GM18502 (cell line): ENCODE results near the gene C5orf22.
"Not testable (repeated sequence)": the region's sequence is repeated elsewhere in the genome, so short reads cannot be mapped to it uniquely, and the experiment has no call there.

Experiments
- ATAC-seq: cut with Tn5 transposase; IDR thresholded peaks from one replicate; pipeline ENCODE4 v1.9.1; 2021; ENCODE audit warnings: mild to moderate bottlenecking; ENCODE audit not compliant: unreplicated experiment, poor library complexity

The C5orf22 gene

GRCh38 chr5:31531888-31532547 lies at the start of gene C5orf22, which contains the start of gene DROSHA:
TSS of gene C5orf22 (plus strand) at chr5:31532301. CDS start at chr5:31532393, 92 bp downstream.
TSS of gene DROSHA (minus strand) at chr5:31532093. CDS start at chr5:31529059, 3,034 bp downstream.
- peak; percentile 95 for ATAC-seq

- ATAC-seq = no peak
These were observed 46.5 kb upstream of the C5orf22 start for GRCh38 chr5:31485376-31486207.

GRCh38 chr5:31486441-31486840 lies 45.7 kb upstream of the C5orf22 start:
- no peak for ATAC-seq

GRCh38 chr5:31487506-31487905 lies 44.6 kb upstream of the C5orf22 start:
- ATAC-seq = no peak

DNA sequence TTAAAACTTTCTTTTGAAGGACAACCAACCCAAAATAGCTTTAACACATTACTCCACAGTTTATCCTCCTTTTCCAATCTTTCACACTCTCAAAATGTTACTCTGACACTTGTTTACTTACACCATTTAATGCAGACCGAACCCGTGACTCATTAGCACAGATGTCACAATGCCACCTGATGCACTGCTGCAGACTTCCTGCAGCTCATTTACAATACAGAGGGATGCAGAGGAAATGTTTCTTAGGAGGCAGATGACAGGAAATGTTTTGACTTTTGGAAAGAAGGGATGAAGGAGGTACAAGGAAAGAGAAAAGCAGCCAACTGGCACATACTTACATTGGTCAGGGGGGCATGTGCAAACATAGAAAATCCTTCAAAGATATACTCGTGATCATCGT lies 39.2 kb upstream of the C5orf22 start:
- ATAC-seq = no peak

- ATAC-seq = no peak
These were observed 36.8 kb upstream of the C5orf22 start for GRCh38 chr5:31495336-31495735.

GRCh38 chr5:31496301-31496700 lies 35.8 kb upstream of the C5orf22 start:
- ATAC-seq = no peak

DNA sequence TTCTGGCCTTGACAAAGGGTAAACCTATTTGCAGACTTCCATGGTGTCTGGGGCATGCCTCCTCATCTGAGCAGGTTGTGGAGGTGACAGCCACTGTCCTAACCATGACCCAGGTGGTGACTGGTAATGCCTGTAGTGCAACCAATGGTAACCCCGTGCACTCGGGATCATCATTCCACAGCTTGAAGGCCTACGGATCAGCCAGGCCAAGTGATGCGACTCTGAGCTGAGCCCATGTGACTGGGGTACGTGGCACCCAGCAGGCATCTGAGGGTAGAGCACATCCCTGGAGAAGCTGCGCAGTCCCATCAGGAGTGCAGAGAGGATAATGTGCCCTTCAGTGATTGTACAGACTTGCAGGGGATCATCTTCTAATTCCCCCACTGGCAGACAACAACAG lies 35.2 kb upstream of the C5orf22 start:
- no peak for ATAC-seq

GRCh38 chr5:31500256-31500655 lies 31.8 kb upstream of the C5orf22 start:
- ATAC-seq = no peak

GRCh38 chr5:31502506-31502905 lies 29.6 kb upstream of the C5orf22 start:
- ATAC-seq = no peak

DNA sequence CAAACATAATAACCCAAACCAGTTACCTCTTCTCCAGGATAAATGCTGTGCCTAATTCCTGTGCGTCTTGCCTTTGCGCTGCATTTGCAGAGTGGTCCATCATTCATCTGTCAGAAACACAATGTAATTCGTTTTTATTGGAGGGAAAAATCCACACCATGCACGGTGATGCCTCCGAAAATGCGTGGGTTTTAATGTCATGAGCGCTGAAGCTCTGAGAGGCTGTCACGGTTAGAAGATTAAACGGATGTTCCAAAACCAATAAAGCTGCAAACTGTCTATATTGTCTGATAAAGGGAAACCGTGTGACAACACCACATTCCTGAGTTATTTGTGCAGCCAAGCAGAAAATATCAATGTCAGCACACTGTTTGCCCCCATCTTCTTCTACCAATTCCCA lies 27.6 kb upstream of the C5orf22 start:
- no peak for ATAC-seq

DNA sequence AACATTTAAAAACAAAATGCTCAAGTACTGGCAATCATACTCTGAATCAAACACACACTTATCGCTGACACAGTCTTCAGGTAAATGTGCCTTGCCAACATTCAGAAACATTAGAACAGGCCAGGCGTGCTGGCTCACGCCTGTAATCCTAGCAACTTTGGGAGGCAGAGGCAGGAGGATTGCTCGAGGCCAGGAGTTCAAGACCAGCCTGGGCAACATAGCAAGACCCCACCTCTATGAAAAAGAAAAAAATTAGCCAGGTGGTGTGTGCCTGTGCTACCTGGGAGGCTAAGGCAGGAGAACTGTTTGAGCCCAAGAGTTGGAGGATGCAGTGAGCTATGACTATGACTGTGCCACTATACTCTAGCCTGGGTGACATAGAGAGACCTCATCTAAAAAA lies 20.8 kb upstream of the C5orf22 start:
- ATAC-seq = no peak

DNA sequence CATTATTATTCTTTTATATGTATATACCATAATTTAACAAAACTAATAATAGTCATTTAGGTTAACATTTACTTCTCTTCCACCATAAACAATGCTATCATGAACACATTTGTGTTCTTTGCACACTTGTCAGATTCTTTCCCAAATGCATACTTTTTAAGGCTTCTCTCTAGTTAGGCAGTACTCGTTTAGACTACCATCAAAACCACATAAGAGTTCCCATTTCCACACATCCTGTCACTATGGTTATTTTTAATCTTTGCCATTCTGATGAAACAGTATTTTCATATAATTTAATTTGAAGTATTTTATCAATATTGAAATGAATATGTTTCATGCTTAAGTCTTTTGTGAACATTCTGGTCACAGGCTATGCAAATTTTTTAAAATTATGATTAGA lies 15.3 kb upstream of the C5orf22 start:
- no peak for ATAC-seq

DNA sequence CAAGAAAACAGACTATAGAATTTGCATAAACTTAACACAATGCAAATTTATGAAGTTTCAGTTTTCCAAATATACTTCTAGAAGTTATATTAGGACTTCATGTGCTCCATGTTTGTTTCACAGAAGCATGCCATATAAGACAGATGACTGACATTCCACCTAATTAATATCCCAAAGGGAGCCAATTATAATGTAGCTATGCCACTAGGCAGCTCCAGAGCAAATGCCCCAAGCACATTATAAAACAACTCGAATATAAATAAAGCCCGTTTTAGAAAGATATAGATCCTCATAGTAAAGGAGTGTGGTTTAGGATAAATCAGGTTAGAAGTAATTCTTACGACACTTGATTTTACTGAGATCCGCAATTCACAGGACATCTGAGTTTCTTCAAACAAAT lies 9.1 kb upstream of the C5orf22 start:
- ATAC-seq = no peak

- no peak for ATAC-seq
These were observed 1.4 kb upstream of the C5orf22 start for GRCh38 chr5:31530541-31531265.

DNA sequence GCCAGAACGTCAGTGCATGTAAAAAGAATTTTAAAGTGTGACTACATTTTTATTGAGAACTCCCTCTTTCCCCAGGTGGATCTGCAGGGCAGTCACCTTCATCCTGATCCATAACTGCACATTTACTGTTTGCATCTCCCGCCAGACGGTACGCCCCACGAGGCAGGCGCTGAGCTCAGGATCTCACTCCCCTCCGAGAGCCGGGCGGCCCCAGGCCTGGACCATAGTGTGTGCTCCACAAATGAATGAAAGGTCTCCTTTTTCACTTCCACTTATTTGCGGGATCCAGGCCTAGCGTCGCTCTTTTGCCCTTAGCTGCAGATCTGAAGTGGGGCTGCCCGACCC lies 586 bp upstream of the C5orf22 start:
- peak; percentile 41 for ATAC-seq

GRCh38 chr5:31534527-31535046 lies 2.5 kb downstream of the C5orf22 start:
- no peak for ATAC-seq

- ATAC-seq = no peak
These were observed 4.8 kb downstream of the C5orf22 start for GRCh38 chr5:31536873-31537272.

DNA sequence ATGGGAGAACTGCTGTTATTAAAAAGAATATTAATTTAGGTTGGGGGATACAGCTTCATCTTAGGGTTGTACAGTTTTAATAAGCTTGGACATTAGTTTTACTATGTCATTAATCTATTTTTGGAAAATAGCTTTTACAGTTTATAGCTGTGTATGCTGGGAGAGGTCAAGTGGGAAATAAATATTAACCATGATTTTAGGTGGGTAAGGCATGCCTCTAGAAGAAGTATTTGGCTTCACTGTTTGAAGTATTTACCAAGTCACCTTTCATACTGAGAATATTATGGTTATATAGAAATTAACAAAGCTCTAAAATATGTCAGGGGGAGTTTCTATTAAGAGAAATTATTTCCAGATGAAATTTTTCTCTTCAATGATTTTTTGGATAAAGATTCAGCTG lies 5.2 kb downstream of the C5orf22 start:
- no peak for ATAC-seq

DNA sequence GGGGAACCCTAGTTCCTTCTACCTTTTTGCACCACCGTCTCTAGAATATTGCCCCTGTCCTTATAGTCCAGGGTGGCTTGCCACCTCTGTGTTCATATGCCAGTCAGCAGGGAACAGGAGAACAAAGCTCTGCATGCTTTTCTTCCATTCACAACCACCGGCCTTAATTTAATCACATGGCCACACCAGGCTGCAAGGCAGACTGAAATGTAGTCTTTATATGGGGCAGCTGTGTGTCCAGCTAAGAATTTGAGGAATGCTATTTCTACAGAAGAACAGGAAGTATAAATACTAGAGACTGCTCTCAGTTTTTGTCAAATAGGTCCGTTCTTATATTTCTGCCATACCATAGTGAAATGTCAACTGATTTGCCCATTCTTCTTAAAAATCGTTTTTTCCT lies 5.8 kb downstream of the C5orf22 start:
- no peak for ATAC-seq

GRCh38 chr5:31549114-31549513 lies 17.0 kb downstream of the C5orf22 start:
- not testable (repeated sequence) for ATAC-seq
